ENCODE measurements around the gene THSD7A.

DNA sequence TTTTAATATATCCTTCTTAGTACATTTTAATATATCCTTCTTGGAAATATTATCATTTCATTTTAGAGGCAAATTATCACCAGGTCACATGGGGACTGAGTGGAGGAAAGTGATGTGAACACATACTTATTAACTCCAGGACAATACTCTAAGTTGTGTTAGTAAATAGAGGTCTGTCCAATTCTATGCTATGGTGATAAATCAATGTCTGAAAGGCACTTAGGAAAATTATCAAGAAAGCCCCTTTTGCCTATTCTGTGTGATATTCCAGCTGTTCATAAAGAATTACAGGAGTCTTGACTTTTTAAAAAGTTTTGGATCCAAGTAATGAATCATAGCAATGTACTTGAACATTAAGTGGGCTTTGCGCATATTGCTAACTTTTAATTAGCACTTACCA is 88.5 kb downstream of the THSD7A start:
- TF ChIP-seq, protein P1, sequence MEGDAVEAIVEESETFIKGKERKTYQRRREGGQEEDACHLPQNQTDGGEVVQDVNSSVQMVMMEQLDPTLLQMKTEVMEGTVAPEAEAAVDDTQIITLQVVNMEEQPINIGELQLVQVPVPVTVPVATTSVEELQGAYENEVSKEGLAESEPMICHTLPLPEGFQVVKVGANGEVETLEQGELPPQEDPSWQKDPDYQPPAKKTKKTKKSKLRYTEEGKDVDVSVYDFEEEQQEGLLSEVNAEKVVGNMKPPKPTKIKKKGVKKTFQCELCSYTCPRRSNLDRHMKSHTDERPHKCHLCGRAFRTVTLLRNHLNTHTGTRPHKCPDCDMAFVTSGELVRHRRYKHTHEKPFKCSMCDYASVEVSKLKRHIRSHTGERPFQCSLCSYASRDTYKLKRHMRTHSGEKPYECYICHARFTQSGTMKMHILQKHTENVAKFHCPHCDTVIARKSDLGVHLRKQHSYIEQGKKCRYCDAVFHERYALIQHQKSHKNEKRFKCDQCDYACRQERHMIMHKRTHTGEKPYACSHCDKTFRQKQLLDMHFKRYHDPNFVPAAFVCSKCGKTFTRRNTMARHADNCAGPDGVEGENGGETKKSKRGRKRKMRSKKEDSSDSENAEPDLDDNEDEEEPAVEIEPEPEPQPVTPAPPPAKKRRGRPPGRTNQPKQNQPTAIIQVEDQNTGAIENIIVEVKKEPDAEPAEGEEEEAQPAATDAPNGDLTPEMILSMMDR (conservative IDR thresholded peaks at IDR 0.05) = no peak
- TF ChIP-seq EZH2 (IDR thresholded peaks at IDR 0.05; ENCODE audit: low read depth) = no peak
